ENCODE results near the gene ACOXL.

GRCh38 chr2:111042261-111042660 lies 309.9 kb downstream of the ACOXL start:
- no peak for TF ChIP-seq POLR2A (IDR thresholded peaks at IDR 0.05; ENCODE audit: low read length)
- no peak for TF ChIP-seq GATA1 (IDR thresholded peaks at IDR 0.05; ENCODE audit: low read depth, low read length)

All from erythroblast (primary cell).